Measurements from ENCODE around the gene MTHFSD. TPM values are rescaled to one million over a fixed set of nuclear protein-coding genes. Genes with fewer than 3 reads are reported as not detected.

MTHFSD gene
- total RNA-seq, 2 experiments from 2014 or later: 22.8 to 25.9 TPM

- CTCF ChIA-PET: interaction anchor here (1.5 kb wide), 1 partner anchor 484 kb away, joined by 4 read pairs; no protein-coding TSS in a partner anchor
- ATAC-seq (no peak), DNase-seq (no peak)
- Mint-ChIP-seq H3K27me3 (ENCODE audit: low read depth) (peaks cover 59% of the 10 kb centered on the region), H3K4me3 (no peak overlapping the region), H3K9me3 (ENCODE audit: insufficient read depth) (no peaks in the 10 kb centered on the region), H3K36me3 (ENCODE audit: low read depth) (no peaks in the 10 kb centered on the region), H3K4me1 (ENCODE audit: low read depth) (peaks cover 7% of the 10 kb centered on the region), H3K27ac (no peak overlapping the region)
- POLR2A ChIA-PET: no interaction called here
Measured at GRCh38 chr16:86578611-86579267, 23.7 kb upstream of the MTHFSD start.

GRCh38 chr16:86578061-86578599, 23.1 kb upstream of the MTHFSD start, which contains the start of gene FOXL1:
Gene FOXL1 (plus strand): TSS chr16:86578549. CDS start chr16:86578724, 175 bp downstream.
- Mint-ChIP-seq H3K27ac (no peak within 1 kb of the TSS), H3K27me3 (ENCODE audit: low read depth) (peaks cover 60% of the 10 kb centered on the region), H3K36me3 (ENCODE audit: low read depth) (no peaks in the 10 kb centered on the region), H3K4me1 (ENCODE audit: low read depth) (peaks cover 7% of the 10 kb centered on the region), H3K4me3 (no peak within 1 kb of the TSS), H3K9me3 (ENCODE audit: insufficient read depth) (no peaks in the 10 kb centered on the region)
- ChIA-PET POLR2A (no interaction called here), CTCF (interaction anchor here (1.5 kb wide), 1 partner anchor 484 kb away, joined by 4 read pairs; no protein-coding TSS in a partner anchor)
- ATAC-seq: no peak
- no peak for DNase-seq

- H3K36me3 Mint-ChIP-seq (ENCODE audit: low read depth): no peaks in the 10 kb centered on the region
- H3K27me3 Mint-ChIP-seq (ENCODE audit: low read depth): peaks cover 57% of the 10 kb centered on the region
- no peaks in the 10 kb centered on the region for H3K9me3 Mint-ChIP-seq (ENCODE audit: insufficient read depth)
- no peak for DNase-seq
- ChIA-PET POLR2A (no interaction called here), CTCF (interaction anchor here (1.5 kb wide), 1 partner anchor 485 kb away, joined by 4 read pairs; no protein-coding TSS in a partner anchor)
- H3K4me3 Mint-ChIP-seq: no peak overlapping the region
- no peak overlapping the region for H3K27ac Mint-ChIP-seq
- ATAC-seq: no peak
- H3K4me1 Mint-ChIP-seq (ENCODE audit: low read depth): peaks cover 7% of the 10 kb centered on the region
Measured at GRCh38 chr16:86577314-86577971, 22.4 kb upstream of the MTHFSD start.

GRCh38 chr16:86576591-86577313, 21.7 kb upstream of the MTHFSD start:
- H3K9me3 Mint-ChIP-seq (ENCODE audit: insufficient read depth): no peaks in the 10 kb centered on the region
- no peaks in the 10 kb centered on the region for H3K36me3 Mint-ChIP-seq (ENCODE audit: low read depth)
- ATAC-seq (no peak), DNase-seq (no peak)
- no peak overlapping the region for H3K27ac Mint-ChIP-seq
- H3K4me1 Mint-ChIP-seq (ENCODE audit: low read depth): peaks cover 7% of the 10 kb centered on the region
- peak overlapping the region; percentile 63 for H3K4me3 Mint-ChIP-seq
- POLR2A ChIA-PET: no interaction called here
- CTCF ChIA-PET: no interaction called here
- peaks cover 54% of the 10 kb centered on the region for H3K27me3 Mint-ChIP-seq (ENCODE audit: low read depth)

- H3K36me3 Mint-ChIP-seq (ENCODE audit: low read depth): no peaks in the 10 kb centered on the region
- H3K4me3 Mint-ChIP-seq: peak overlapping the region; percentile 63
- ChIA-PET POLR2A (no interaction called here), CTCF (interaction anchor here (1.5 kb wide), 1 partner anchor 12 kb away, joined by 5 read pairs; no protein-coding TSS in a partner anchor)
- H3K27me3 Mint-ChIP-seq (ENCODE audit: low read depth): peaks cover 56% of the 10 kb centered on the region
- ATAC-seq (peak; percentile 73), DNase-seq (peak; percentile 60)
- H3K27ac Mint-ChIP-seq: no peak overlapping the region
- no peaks in the 10 kb centered on the region for H3K9me3 Mint-ChIP-seq (ENCODE audit: insufficient read depth)
- peaks cover 7% of the 10 kb centered on the region for H3K4me1 Mint-ChIP-seq (ENCODE audit: low read depth)
Measured at GRCh38 chr16:86575754-86576557, 20.9 kb upstream of the MTHFSD start.

GRCh38 chr16:86575095-86575685, 20.2 kb upstream of the MTHFSD start:
- DNase-seq (no peak), ATAC-seq (no peak)
- H3K27me3 Mint-ChIP-seq (ENCODE audit: low read depth): peaks cover 57% of the 10 kb centered on the region
- H3K9me3 Mint-ChIP-seq (ENCODE audit: insufficient read depth): no peaks in the 10 kb centered on the region
- H3K36me3 Mint-ChIP-seq (ENCODE audit: low read depth): no peaks in the 10 kb centered on the region
- CTCF ChIA-PET: interaction anchor here (1.5 kb wide), 1 partner anchor 11 kb away, joined by 5 read pairs; no protein-coding TSS in a partner anchor
- H3K4me1 Mint-ChIP-seq (ENCODE audit: low read depth): peaks cover 7% of the 10 kb centered on the region
- POLR2A ChIA-PET: no interaction called here
- H3K27ac Mint-ChIP-seq: no peak overlapping the region
- no peak overlapping the region for H3K4me3 Mint-ChIP-seq

GRCh38 chr16:86574646-86575045, 19.6 kb upstream of the MTHFSD start:
- no peak overlapping the region for H3K4me3 Mint-ChIP-seq
- H3K9me3 Mint-ChIP-seq (ENCODE audit: insufficient read depth): no peaks in the 10 kb centered on the region
- no peak overlapping the region for H3K27ac Mint-ChIP-seq
- no peak for ATAC-seq
- CTCF ChIA-PET: interaction anchor here (1.5 kb wide), 1 partner anchor 10 kb away, joined by 5 read pairs; no protein-coding TSS in a partner anchor
- H3K36me3 Mint-ChIP-seq (ENCODE audit: low read depth): no peaks in the 10 kb centered on the region
- DNase-seq: no peak
- peaks cover 7% of the 10 kb centered on the region for H3K4me1 Mint-ChIP-seq (ENCODE audit: low read depth)
- POLR2A ChIA-PET: no interaction called here
- peaks cover 57% of the 10 kb centered on the region for H3K27me3 Mint-ChIP-seq (ENCODE audit: low read depth)

- DNase-seq (no peak), ATAC-seq (no peak)
- CTCF ChIA-PET: interaction anchor here (1.1 to 1.2 kb wide), 2 partner anchors 9 to 489 kb away, joined by 3 to 4 read pairs; no protein-coding TSS in a partner anchor
- no peaks in the 10 kb centered on the region for H3K9me3 Mint-ChIP-seq (ENCODE audit: insufficient read depth)
- POLR2A ChIA-PET: no interaction called here
- H3K4me3 Mint-ChIP-seq: no peak overlapping the region
- peaks cover 59% of the 10 kb centered on the region for H3K27me3 Mint-ChIP-seq (ENCODE audit: low read depth)
- no peak overlapping the region for H3K27ac Mint-ChIP-seq
- H3K36me3 Mint-ChIP-seq (ENCODE audit: low read depth): no peaks in the 10 kb centered on the region
- peaks cover 7% of the 10 kb centered on the region for H3K4me1 Mint-ChIP-seq (ENCODE audit: low read depth)
Measured at GRCh38 chr16:86573646-86574508, 18.8 kb upstream of the MTHFSD start.

- H3K36me3 Mint-ChIP-seq (ENCODE audit: low read depth): no peaks in the 10 kb centered on the region
- DNase-seq (no peak), ATAC-seq (no peak)
- H3K4me1 Mint-ChIP-seq (ENCODE audit: low read depth): peaks cover 7% of the 10 kb centered on the region
- POLR2A ChIA-PET: no interaction called here
- CTCF ChIA-PET: interaction anchor here (1.1 to 1.2 kb wide), 2 partner anchors 9 to 490 kb away, joined by 3 to 4 read pairs; no protein-coding TSS in a partner anchor
- H3K27me3 Mint-ChIP-seq (ENCODE audit: low read depth): peaks cover 56% of the 10 kb centered on the region
- H3K9me3 Mint-ChIP-seq (ENCODE audit: insufficient read depth): no peaks in the 10 kb centered on the region
- H3K4me3 Mint-ChIP-seq: no peak overlapping the region
- no peak overlapping the region for H3K27ac Mint-ChIP-seq
Measured at GRCh38 chr16:86573215-86573614, 18.2 kb upstream of the MTHFSD start.

GRCh38 chr16:86572606-86573005, 17.6 kb upstream of the MTHFSD start:
- H3K4me3 Mint-ChIP-seq: no peak overlapping the region
- no peaks in the 10 kb centered on the region for H3K9me3 Mint-ChIP-seq (ENCODE audit: insufficient read depth)
- H3K36me3 Mint-ChIP-seq (ENCODE audit: low read depth): no peaks in the 10 kb centered on the region
- H3K27me3 Mint-ChIP-seq (ENCODE audit: low read depth): peaks cover 52% of the 10 kb centered on the region
- DNase-seq (no peak), ATAC-seq (no peak)
- CTCF ChIA-PET: interaction anchor here (1.1 to 1.2 kb wide), 2 partner anchors 8 to 490 kb away, joined by 3 to 4 read pairs; no protein-coding TSS in a partner anchor
- H3K4me1 Mint-ChIP-seq (ENCODE audit: low read depth): peaks cover 7% of the 10 kb centered on the region
- POLR2A ChIA-PET: no interaction called here
- no peak overlapping the region for H3K27ac Mint-ChIP-seq
